ENCODE measurements around the gene PDIA5.

DNA sequence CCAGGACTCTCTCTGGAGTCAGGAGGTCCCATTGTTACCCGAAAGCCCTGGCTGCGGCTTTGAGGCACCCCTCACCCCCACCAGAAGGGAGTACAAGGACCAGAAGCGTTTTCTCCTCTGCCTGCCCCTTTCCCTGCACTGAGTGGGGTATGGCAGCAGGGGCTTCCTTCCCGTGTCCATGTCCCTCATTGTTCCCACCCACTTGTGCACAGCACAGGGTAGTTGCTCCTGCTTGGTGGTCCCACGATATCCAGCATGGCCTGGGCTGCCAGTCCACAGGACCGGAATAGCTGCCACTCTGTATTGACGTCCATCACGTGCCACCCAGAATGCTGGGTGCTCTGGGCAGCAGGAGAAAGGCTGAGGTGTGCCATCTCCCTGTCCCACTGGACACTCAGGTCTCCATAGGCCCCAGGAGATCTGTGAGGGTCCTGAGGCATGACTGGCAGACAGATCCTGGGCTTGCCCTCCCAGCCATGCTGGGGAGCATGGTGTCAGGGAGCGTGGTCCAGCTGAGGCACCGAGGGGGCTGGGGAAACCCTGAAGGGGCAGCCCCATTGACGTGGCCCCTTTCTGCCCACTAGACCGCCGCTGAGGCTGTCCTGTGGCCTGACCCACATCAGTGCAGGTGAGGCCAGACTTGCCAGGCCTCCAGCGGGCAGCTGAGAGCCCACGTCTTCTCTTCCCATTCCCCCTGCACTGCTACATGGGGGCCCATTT lies 89.6 kb downstream of the PDIA5 start:
- TF ChIP-seq, protein P1, sequence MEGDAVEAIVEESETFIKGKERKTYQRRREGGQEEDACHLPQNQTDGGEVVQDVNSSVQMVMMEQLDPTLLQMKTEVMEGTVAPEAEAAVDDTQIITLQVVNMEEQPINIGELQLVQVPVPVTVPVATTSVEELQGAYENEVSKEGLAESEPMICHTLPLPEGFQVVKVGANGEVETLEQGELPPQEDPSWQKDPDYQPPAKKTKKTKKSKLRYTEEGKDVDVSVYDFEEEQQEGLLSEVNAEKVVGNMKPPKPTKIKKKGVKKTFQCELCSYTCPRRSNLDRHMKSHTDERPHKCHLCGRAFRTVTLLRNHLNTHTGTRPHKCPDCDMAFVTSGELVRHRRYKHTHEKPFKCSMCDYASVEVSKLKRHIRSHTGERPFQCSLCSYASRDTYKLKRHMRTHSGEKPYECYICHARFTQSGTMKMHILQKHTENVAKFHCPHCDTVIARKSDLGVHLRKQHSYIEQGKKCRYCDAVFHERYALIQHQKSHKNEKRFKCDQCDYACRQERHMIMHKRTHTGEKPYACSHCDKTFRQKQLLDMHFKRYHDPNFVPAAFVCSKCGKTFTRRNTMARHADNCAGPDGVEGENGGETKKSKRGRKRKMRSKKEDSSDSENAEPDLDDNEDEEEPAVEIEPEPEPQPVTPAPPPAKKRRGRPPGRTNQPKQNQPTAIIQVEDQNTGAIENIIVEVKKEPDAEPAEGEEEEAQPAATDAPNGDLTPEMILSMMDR (IDR thresholded peaks at IDR 0.05): no peak
- TF ChIP-seq POLR2A (IDR thresholded peaks at IDR 0.05): no peak
